ENCODE data around the gene UTP25.

Gene UTP25

GRCh38 chr1:209817691-209818090, 10.1 kb upstream of the UTP25 start:
- Histone ChIP-seq H3K9me2 (replicated peaks; ENCODE audit: low read depth, low read length) (no peaks in the 10 kb centered on the region), H3K9me3 (ENCODE audit: insufficient read depth, low read depth, low read length) (no peaks in the 10 kb centered on the region), H3K4me2 (ENCODE audit: low read depth, low read length, poor library complexity, severe bottlenecking) (no peak overlapping the region), H3K27me3 (ENCODE audit: insufficient read depth, low read length, poor library complexity, severe bottlenecking) (no peaks in the 10 kb centered on the region), H3K36me3 (ENCODE audit: insufficient read depth, low read length) (no peaks in the 10 kb centered on the region), H2AFZ (ENCODE audit: low read length) (no peak overlapping the region), H3K79me2 (ENCODE audit: insufficient read depth, low read length) (no peaks in the 10 kb centered on the region), H3K9ac (ENCODE audit: low read depth, low read length, poor library complexity, severe bottlenecking) (no peak overlapping the region), H3F3A (ENCODE audit: low read depth) (no peaks in the 10 kb centered on the region), H3K4me3 (ENCODE audit: low read length, poor library complexity, severe bottlenecking) (no peak overlapping the region), H3K4me1 (ENCODE audit: insufficient read depth, low read length, poor library complexity, severe bottlenecking) (no peaks in the 10 kb centered on the region), H4K20me1 (ENCODE audit: insufficient read depth, low read length, poor library complexity, severe bottlenecking) (no peaks in the 10 kb centered on the region)
- TF ChIP-seq EZH2phosphoT487 (IDR thresholded peaks at IDR 0.05; ENCODE audit: borderline replicate concordance) = no peak
- TF ChIP-seq, protein P1, sequence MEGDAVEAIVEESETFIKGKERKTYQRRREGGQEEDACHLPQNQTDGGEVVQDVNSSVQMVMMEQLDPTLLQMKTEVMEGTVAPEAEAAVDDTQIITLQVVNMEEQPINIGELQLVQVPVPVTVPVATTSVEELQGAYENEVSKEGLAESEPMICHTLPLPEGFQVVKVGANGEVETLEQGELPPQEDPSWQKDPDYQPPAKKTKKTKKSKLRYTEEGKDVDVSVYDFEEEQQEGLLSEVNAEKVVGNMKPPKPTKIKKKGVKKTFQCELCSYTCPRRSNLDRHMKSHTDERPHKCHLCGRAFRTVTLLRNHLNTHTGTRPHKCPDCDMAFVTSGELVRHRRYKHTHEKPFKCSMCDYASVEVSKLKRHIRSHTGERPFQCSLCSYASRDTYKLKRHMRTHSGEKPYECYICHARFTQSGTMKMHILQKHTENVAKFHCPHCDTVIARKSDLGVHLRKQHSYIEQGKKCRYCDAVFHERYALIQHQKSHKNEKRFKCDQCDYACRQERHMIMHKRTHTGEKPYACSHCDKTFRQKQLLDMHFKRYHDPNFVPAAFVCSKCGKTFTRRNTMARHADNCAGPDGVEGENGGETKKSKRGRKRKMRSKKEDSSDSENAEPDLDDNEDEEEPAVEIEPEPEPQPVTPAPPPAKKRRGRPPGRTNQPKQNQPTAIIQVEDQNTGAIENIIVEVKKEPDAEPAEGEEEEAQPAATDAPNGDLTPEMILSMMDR (conservative IDR thresholded peaks at IDR 0.05; ENCODE audit: low read length) = no peak

DNA sequence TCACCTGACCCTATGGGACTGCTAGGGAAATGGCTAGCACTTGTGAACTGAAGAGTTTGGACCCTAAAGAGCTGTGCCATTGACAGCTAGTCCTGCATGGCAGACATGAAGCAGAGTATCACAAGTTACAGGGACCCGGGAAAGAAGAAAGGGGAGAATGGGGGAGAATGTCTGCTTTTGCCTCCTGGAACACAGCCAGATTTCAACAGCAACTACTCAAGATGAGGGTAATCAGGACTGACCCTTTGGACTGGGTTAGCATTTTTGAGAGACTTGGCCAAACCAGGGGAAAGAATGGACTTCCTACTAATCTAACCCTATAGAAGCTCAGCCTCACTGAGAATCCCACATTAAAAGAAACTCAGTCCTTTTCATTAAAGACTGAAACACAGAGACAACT, 8.7 kb upstream of the UTP25 start:
- no peak for TF ChIP-seq EZH2phosphoT487 (IDR thresholded peaks at IDR 0.05; ENCODE audit: borderline replicate concordance)
- TF ChIP-seq, protein P1 (conservative IDR thresholded peaks at IDR 0.05; ENCODE audit: low read length) = no peak
- H4K20me1 ChIP-seq (ENCODE audit: insufficient read depth, low read length, poor library complexity, severe bottlenecking) = no peaks in the 10 kb centered on the region

GRCh38 chr1:209820986-209821385, 6.8 kb upstream of the UTP25 start:
- Histone ChIP-seq H3K79me2 (ENCODE audit: insufficient read depth, low read length) (no peaks in the 10 kb centered on the region), H3K27me3 (ENCODE audit: insufficient read depth, low read length, poor library complexity, severe bottlenecking) (no peaks in the 10 kb centered on the region), H3K4me2 (ENCODE audit: low read depth, low read length, poor library complexity, severe bottlenecking) (no peak overlapping the region), H3K9ac (ENCODE audit: low read depth, low read length, poor library complexity, severe bottlenecking) (no peak overlapping the region), H2AFZ (ENCODE audit: low read length) (no peak overlapping the region), H3K4me3 (ENCODE audit: low read length, poor library complexity, severe bottlenecking) (no peak overlapping the region), H3K9me2 (replicated peaks; ENCODE audit: low read depth, low read length) (no peaks in the 10 kb centered on the region), H3K36me3 (ENCODE audit: insufficient read depth, low read length) (no peaks in the 10 kb centered on the region), H4K20me1 (ENCODE audit: insufficient read depth, low read length, poor library complexity, severe bottlenecking) (no peaks in the 10 kb centered on the region), H3F3A (ENCODE audit: low read depth) (no peaks in the 10 kb centered on the region), H3K4me1 (ENCODE audit: insufficient read depth, low read length, poor library complexity, severe bottlenecking) (no peaks in the 10 kb centered on the region), H3K9me3 (ENCODE audit: insufficient read depth, low read depth, low read length) (no peaks in the 10 kb centered on the region)
- TF ChIP-seq EZH2phosphoT487 (IDR thresholded peaks at IDR 0.05; ENCODE audit: borderline replicate concordance) = no peak
- TF ChIP-seq, protein P1 (conservative IDR thresholded peaks at IDR 0.05; ENCODE audit: low read length) = no peak

More for the DNA sequence above, 8.7 kb upstream of the UTP25 start:
- Histone ChIP-seq H3K36me3 (ENCODE audit: insufficient read depth, low read length) (no peaks in the 10 kb centered on the region), H3K4me2 (ENCODE audit: low read depth, low read length, poor library complexity, severe bottlenecking) (no peak overlapping the region), H3K9ac (ENCODE audit: low read depth, low read length, poor library complexity, severe bottlenecking) (no peak overlapping the region), H2AFZ (ENCODE audit: low read length) (no peak overlapping the region), H3K27me3 (ENCODE audit: insufficient read depth, low read length, poor library complexity, severe bottlenecking) (no peaks in the 10 kb centered on the region), H3F3A (ENCODE audit: low read depth) (no peaks in the 10 kb centered on the region), H3K9me2 (replicated peaks; ENCODE audit: low read depth, low read length) (no peaks in the 10 kb centered on the region), H3K4me1 (ENCODE audit: insufficient read depth, low read length, poor library complexity, severe bottlenecking) (no peaks in the 10 kb centered on the region), H3K4me3 (ENCODE audit: low read length, poor library complexity, severe bottlenecking) (no peak overlapping the region), H3K79me2 (ENCODE audit: insufficient read depth, low read length) (no peaks in the 10 kb centered on the region), H3K9me3 (ENCODE audit: insufficient read depth, low read depth, low read length) (no peaks in the 10 kb centered on the region)
